ENCODE results near the gene SPEG.

SPEG gene

DNA sequence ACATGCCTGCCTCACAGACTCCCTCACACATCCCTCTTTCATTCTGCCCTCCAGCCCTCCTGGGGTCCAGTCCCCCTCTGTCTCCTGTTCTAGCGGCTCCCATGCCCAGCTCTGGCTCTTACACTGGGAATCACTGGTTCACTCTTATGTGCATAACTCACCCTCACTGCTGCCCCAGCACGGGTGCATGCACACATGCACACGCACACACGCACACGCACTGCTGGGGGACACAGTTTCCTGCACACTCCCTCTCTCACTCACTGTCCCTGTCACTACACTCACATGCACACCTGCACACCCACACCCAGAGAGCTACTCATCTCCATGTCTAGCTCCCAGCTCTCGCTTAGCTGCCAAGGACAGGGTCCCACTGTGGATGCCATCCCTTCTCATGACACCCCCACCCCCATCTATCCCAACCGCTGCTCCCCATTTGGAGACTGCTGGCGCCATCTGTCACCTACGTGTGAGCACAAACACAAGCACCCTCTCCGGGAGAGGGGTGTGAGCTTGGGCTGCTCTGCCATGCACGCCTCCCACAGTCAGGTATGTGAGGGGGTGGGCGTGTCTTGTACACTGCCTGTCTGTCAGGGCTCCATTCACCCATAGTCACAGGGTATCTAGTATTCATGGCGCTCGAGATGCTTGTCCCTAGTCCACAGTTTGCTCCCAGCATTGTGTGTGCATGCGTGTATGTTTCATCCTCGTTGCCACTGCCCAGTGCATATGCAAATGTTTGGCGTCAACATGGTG, 81.4 kb downstream of the SPEG start:
- no peak for DNase-seq

DNA sequence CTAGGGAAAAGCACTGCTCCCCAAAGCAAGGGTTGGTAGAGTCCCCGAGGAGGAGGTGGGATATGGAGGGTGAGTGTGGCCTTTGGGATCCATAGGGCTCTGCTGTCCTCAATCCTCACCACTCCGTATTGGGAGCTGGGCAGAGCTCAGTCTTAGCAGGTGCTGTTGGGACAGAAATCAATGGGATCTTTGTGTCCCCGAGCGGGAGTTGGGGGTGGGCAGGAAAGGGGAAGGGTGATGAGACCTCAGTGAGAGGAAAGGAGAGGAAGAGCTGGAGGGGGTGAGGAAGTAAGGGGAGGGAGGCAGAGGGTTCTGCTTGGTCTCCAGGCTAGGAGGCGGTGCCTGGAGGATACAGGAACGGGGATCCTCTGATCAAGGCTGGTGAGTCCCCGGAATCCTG, 82.2 kb downstream of the SPEG start:
- no peak for DNase-seq

DNA sequence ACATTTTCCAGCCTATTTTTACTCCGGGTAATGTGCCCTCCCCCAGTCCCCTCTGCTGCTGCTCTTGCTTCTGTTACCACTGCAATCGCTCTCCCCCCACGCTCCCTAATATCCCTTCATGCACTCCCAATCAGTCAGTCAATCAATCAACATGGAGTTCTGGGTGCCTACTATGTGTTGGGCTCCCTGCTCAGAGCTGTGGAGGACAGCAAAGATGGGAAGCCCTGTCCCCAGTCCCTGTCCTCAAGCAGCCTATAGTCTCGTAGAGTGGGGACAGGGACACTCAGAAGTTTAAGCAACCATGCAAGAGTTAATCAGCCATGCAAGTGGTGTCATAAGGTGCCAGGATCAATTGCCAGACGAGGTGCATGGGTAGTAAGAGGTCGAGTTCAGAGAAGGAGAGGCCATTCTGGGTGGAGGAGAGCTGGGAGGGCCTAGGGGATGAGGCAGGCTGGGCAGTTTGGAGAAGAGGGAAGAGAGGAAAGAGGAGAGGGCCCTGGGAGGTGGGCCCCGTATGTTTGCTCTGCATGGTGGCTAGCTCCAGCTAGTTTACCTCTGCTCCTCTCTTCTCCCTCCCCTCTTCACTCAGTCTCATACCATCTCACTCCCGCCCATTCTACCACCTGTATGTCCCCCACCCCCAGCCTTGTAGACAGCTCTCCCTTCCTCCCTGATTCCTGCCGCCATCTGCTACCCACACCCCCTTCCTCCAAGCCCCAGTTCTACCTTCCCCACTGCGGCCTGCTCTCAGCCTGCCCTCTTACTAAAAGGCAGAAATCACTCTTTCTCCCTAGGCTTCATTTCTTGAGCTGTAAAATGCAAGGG, 83.5 kb downstream of the SPEG start:
- no peak for DNase-seq

DNA sequence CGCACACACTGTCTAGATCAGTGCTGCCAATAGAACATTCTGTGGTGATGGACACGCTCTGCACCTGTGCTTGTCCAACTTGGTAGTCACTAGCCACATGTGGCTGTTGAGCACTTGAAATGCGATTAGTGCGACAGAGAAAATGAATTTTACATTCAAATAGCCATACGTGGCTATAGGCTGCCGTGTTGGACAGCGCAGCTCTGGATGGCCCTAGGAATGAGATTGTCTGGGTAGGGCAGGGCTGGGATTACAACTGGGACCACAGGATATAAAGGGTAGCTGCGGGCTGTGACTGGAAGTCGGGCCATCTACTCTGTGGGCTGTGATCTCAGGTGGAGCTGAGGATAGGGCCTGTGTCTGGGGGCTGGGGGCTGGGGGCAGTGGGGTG, 84.9 kb downstream of the SPEG start:
- DNase-seq: no peak

DNA sequence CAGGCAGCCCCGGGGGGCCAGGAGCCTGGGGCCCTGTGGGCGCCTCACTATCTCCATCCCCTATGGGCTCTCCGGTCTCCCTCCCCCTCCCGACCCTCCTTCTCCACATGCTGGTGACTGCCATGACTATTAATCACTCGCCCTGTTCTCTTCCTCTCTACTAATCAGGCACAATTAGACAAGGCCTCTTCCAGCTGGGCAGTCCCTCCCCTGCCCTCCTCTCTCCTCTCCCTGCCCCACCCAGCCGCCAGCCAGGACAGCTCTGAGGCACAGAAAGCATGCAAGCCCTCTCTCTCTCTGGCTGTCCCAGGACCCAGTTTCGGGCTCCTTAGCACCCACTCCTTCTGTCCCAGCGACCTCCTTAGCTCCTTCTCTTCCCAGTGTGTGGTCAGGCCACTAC, 85.4 kb downstream of the SPEG start:
- DNase-seq: no peak

DNA sequence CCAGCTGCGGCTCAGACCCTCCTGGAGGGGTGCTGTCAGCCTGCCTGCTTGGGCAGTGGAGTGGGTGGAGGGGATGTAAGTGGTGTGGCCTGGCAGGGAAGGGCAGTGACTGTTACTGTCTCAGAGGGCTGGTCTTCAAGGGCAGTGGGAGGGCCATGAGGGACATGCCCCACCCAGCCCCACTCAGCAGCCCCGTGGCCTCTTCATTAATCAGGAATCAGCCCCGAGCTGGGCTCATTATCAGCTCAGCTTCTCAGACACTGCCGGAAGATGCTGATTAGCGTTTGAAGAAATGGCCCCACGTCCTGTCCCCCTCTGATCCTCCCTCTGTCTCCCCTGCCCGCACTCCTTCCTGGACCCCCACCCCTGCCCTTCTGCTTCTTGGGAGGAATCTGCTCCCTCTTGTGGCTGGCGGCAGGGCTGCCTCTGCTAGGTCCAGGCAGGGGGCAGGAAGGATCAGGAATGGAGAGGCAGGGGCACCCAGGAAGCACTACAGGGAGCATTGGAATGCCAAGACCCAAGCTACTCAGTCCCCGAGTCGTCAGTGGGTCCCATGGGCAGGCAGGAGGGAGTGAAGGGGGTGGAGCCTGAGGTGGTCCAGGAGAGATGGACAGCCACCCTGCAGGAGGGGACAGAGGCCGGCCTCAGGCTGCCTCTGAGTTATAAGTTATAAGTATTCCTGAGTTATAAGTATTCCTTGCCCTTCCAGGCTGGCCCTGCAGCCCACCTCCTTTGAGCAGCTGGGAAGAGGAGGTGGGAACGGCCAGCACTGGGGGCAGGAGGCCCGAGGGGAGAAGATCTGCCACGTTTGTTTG, 86.6 kb downstream of the SPEG start:
- DNase-seq: peak in 1 of 2 experiments; percentile 25

DNA sequence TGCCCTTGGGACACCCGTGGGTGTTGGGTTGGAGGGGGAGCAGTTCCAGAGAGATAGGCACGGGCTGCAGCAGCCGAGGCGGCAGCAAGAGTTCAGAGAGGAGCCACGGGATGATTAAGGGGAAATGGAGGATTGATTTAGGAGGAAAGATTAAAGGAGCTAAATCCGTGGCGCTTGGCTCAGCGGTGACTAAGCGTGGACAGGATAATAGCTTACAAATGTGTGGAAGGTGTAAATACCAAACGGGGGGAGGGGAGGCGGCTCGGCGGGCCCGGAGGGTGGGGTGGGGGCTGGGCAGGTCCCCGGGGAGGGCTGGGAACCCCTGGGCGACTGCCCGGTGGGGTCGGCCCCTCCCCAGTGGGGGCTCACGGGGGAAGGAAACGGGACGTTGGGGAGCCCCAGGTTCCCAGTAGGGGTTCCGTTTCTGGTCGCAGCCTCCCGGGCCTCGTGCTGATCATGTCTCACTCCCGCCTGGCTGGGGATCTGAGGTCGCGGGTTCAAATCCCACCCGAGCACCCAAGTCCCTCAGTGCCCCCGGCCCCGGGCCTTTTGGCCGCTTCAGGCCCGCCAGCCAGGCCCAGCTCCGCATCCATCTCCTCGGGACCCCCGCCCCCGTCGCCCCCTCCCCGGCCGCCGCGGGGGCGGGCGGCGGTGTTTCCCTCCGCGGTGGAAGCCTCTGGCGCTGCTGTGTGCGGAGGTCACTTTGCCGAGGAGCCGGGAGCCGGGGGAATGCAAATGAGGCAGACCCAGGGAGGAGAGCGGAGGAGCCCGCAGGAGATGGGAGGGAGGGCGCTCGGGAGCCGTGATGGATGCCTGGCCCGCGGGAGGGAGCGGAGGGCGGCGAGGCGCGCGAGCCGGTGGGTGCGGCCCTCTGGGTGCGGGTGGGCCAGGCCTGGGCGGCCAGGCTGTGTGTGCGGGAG, 87.7 kb downstream of the SPEG start:
- no peak for DNase-seq

DNA sequence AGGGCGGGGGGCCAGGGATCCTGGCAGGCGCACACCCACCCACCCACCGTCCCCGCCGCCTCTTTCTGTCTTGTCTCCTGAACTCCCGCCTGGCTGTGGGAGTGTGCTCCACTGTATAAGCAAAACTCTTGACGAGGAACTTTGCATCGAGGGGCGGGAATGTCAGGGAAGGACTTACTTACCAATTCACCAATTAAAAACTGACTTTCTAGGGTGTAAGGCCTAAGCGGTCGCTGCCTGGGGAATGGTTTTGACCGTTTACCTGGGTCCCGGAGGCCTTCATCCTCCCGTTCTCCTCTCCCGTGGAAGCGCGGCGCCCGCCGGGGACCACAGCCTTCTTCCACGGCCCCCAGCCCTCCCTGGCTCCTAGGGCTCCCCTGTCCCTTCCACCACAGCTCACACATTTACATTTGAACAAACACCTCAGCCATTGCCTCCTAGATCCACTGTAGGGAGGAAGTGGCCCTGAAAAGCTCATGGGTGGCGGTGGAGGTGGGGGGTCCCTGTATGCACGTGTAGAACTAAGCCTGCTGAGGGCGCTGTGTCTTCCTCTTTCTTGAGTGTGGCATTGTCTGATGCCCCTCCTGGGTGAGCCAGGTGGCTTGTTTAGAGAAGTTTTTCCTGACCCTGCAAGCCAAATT, 88.5 kb downstream of the SPEG start:
- DNase-seq: no peak

DNA sequence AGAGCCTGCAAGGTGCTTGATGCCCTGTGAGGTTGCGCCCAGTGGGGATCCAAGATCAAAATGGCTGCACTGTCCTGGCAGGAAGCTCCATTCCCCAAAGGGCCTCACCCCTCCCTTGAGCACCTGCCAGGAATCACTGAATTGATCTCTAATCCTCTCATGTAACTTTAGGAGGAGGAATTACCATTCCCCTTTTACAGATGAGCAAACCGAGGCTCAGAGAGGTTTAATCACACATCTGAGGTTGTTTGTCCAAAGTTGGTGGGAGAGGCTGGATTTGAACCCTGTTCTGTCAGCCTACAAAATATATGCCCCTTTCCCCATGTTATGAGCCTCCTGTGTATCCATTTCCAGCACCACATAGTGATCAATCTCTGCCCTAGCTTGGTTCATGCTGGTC, 90.2 kb downstream of the SPEG start:
- DNase-seq: no peak

DNA sequence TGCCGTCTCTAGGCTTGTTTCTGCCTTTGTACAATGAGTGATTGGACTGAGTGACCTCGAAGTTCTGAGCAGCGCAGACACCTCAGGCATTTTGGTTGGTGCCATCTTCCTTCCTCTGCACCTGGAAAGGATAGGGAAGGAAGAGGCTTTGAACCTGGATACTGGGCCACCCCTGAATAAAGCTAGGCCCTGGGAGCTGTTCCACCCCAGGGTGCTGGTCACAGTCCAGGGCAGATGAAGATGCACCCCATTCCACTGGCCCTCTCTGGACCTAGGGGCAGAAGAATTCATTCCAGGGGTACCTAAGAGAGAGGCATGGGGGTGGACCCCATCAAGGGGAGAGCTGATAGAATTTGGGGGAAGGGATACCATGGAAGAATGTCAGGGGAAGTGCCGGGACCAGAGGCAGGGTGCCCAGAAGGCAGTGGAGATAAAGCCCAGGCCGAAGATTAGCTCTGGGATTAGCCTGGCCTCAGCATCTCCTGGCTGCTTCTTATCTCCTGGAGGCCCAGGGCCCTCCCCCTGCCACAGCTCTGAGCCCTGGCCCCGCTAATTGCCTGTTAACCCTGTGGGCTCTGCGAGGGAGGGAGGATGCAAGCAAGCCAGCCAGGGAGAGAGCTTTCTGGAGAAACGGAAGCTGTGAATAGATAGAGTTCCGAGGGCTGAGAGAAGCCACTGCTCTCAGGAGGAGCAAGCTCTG, 91.0 kb downstream of the SPEG start:
- DNase-seq: no peak

DNA sequence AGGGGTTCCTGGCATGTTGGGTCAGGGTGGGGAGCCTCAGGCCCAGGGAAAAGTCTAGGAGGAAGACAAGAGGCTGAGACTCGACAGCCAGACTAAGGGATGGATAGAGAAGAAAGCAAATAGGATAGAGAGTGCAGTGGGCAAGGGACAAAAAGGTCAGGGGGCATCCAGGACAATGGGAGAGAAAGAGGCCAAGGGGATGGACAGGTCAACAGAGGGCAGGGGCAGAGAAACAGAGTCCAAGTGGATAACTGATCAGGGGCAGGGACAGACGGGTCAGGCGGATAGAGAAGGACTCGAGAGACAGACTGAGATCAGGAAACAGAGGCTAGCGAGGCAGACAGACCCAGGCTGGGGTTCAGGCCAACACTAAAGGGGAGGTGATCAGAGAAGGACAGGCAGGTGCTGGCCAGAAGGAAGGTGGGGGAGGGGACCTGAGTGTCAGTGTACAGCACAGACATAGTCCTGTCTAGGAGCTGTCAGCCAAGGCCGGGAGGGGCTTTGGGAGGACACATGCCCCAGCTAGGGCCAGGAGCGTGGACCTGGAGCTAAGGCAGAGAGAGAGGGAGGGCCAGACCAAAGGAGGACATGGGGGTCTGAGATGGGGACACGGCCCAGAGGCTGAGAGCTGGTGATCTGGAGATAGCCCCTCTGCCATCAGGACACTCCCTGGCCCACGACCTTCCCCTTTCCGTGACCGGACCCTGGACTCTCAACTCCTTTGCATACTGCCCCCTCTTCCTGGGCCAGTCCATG, 91.9 kb downstream of the SPEG start:
- DNase-seq: no peak

DNA sequence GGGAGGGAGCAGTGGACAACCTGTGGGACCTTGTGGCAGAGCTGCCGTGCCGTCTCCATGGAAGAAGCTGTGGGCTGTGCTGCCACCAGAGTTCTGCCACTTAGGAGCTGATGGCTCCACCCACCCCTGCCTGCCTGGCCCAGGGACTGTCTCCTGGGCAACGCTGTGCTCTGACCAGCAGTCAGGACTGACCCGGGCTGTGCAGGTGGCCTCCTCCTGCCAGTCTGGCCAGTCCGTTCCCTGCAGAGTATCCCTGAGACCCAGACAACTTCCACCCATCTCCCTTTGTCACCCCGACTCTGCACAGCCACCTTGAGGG, 92.4 kb downstream of the SPEG start:
- DNase-seq: no peak

DNA sequence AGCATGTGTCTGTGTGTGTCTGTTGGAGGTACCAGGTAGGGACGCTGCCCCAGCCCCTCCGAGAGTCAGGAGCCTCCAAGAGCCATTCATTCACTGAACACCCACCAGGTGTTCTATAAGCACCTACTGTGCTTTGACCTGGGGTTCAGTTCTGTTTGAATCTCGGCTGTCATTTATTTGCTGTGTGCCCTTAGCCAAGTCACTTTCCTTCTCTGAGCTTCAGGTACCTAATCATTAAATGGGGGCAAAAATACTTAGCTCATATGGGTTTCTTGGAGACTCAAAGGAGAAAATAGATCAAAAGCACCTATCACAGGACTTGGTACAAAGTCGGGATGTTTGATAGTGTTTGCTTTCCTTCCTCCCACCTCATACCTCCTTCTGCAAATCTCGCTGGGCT, 92.8 kb downstream of the SPEG start:
- no peak for DNase-seq

DNA sequence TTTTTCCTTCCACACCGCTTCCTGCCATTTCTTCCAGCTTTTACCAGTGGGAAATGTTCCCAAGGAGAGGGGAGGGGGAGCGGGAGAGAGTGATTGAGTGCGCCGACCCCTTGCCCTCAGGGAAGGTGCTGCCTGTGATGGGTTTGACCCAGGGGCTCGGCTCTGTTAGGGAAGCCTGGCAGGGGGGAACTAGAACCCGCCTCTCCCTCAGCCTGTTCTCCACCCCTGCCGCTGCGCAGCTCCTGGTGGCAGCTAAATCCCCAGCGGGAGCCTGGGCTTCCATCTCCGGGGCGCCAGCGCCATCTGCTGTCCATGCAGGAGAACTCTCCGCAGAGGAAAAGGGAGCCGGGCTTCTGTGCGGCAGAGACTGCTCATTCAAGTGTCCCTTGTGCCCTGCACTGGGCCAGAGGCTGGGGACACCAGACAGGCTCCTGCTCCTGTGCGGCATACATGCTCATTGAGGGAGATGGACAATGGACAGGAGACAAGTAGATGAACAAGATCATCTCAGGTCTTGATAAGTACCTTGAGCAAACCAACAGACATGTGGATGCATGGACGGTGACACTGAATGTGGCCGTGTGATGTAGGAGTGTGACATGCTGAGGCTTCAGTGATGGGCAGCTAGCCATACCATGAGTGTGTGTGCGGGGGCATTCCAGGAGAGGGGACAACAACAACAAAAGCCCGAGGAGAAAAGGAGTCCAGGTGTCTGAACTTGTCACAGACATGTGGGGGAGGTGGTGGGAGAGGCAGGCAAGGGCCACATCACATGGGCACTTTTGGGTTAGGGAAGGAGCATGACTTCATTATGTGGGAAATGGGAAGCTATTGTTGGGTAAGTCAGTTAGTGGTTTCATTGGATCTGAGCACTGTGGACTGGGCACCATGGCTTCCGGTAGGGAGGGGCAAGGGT, 95.7 kb downstream of the SPEG start:
- peak; percentile 85 for DNase-seq

DNA sequence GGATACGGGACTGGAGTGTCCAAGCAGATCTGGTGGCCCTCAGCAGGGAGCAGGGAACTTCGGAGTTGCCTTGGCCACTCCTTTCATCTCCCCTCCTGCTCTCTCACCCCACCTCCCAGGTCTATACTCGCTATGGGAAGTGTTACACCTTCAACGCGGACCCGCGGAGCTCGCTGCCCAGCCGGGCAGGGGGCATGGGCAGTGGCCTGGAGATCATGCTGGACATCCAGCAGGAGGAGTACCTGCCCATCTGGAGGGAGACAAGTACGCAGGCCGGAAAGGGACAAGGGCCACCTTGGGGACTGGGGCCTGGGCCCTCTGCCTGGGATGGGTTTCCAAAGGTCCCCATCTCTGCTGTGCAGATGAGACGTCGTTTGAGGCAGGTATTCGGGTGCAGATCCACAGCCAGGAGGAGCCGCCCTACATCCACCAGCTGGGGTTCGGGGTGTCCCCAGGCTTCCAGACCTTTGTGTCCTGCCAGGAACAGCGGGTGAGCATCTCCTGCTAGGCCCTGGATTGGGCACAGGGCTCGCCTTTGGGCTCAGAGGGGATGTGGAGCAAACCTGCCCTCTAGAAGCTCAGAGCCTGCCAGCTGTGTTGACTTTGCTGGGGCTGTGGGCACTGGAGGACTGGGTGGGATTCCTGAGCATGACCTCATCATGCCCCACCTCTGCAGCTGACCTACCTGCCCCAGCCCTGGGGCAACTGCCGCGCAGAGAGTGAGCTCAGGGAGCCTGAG, 97.2 kb downstream of the SPEG start:
- no peak for DNase-seq

DNA sequence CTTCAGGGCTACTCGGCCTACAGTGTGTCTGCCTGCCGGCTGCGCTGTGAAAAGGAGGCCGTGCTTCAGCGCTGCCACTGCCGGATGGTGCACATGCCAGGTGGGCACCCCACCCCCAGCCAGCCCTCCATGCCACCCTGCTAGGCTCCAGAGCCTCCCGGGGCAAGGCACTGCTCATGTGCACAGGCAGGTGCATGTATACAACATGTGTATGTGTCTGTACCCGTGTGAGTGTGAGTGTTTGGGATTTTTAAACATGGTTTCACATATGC, 97.7 kb downstream of the SPEG start:
- no peak for DNase-seq

DNA sequence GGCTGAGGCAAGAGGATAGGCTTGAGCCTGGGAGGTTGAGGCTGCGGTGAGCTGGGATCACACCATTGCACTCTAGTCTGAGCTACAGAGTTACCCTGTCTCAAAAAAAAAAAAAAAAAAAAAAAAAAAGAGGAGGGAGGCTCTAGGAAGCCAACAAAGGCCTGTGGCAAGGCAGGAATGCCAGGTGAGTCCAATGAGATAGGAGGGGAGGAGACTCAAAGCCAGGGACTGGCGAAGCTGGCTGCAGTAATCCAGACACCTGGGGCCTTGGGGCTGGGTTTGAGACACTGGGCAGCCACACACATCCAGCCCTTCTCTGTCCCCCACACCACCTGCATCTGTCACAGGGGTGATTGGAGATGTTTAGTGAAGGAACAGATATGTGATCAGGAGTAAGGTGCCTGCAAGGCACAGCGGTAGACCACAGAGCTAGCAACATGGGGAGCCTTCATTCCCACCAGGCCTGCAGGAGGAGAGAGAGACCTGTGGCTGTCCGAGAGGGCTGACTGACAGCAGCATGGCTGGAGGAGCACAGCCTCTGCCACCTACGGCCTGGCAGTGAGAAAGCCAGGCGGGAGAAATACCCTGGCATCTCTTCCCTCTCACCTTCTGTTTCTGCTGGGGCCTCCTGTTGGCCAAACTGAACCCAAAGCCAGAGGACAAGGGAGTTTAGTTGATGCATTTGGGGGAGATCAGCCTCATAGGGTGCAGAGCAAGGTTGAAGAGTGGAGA, 99.5 kb downstream of the SPEG start:
- DNase-seq: no peak

DNA sequence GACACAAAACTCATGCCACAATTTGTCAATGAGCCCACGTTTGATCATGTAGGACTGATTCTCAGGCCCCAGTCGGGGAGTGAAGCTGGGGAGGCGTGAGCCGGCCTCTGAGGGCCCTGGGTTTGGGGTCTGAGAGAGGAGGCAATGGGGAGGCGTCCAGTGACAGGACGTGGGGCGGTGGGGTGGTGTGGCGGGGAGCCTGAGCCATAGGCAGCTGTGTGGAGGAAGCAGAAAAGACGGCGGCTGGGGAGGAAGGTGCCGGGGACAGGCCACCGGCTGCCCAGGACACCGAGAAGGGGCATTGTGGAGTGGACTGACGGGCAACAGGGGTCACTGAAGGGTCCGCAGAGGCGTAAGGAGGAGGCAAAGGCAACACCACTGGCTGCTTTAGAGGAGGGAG, 101.8 kb downstream of the SPEG start:
- DNase-seq: no peak
